GM18909 (cell line): ENCODE results near the gene HIPK4.
"Not testable (repeated sequence)": the region's sequence is repeated elsewhere in the genome, so short reads cannot be mapped to it uniquely, and the experiment has no call there.

Experiments used
- ATAC-seq: cut with Tn5 transposase; IDR thresholded peaks from one replicate; pipeline ENCODE4 v1.9.1; 2021; ENCODE audit warnings: mild to moderate bottlenecking; ENCODE audit not compliant: unreplicated experiment, poor library complexity

HIPK4 gene

GRCh38 chr19:40342644-40343311 lies 47.2 kb downstream of the HIPK4 start:
- no peak for ATAC-seq

- ATAC-seq = no peak
These were observed 48.1 kb downstream of the HIPK4 start for GRCh38 chr19:40341601-40342482.

- no peak for ATAC-seq
These were observed 50.8 kb downstream of the HIPK4 start for GRCh38 chr19:40339018-40339728.

- ATAC-seq = no peak
These were observed 52.4 kb downstream of the HIPK4 start for GRCh38 chr19:40337594-40337993.

GRCh38 chr19:40337107-40337506 lies 52.9 kb downstream of the HIPK4 start:
- ATAC-seq = no peak

- ATAC-seq = no peak
These were observed 53.4 kb downstream of the HIPK4 start for GRCh38 chr19:40336601-40336900.

- no peak for ATAC-seq
These were observed 54.0 kb downstream of the HIPK4 start for GRCh38 chr19:40335855-40336600.

- ATAC-seq = no peak
These were observed 54.9 kb downstream of the HIPK4 start for GRCh38 chr19:40335101-40335500.

- not testable (repeated sequence) for ATAC-seq
These were observed 56.9 kb downstream of the HIPK4 start for GRCh38 chr19:40333083-40333482.

- no peak for ATAC-seq
These were observed 57.3 kb downstream of the HIPK4 start for GRCh38 chr19:40332669-40333068.

GRCh38 chr19:40331052-40331451 lies 58.9 kb downstream of the HIPK4 start:
- no peak for ATAC-seq
